Activated naive CD4-positive, alpha-beta T cell treated with anti-CD3 and anti-CD28 coated beads for 36 hours (primary cell): ENCODE results near the gene GPR107. TPM values are rescaled to one million over a fixed set of nuclear protein-coding genes. Genes with fewer than 3 reads are reported as not detected.
A peak's percentile ranks its signal among the peaks of the same experiment; 100 is the strongest.
"Not testable (repeated sequence)": the region's sequence is repeated elsewhere in the genome, so short reads cannot be mapped to it uniquely, and the experiment has no call there.

Experiments
- CTCF ChIA-PET: fragments of 350-600 bp; sonication (Branson Sonifier 250); formaldehyde crosslinking; loops from one replicate; lab custom pipeline; 2021; ENCODE audit warnings: antibody characterized with exemption; lab: Charles Lee
- DNase-seq: peaks from one replicate; pipeline ENCODE4 v3.0.0-alpha.2; 2020
- H3K27ac Mint-ChIP-seq: one replicate; pipeline ENCODE4 v1.8.0; 2021; ENCODE audit warnings: mild to moderate bottlenecking, mixed read lengths
- H3K27me3 Mint-ChIP-seq: one replicate; pipeline ENCODE4 v1.8.0; 2021; ENCODE audit warnings: low read depth, mixed read lengths
- H3K36me3 Mint-ChIP-seq: one replicate; pipeline ENCODE4 v1.8.0; 2021; ENCODE audit warnings: low read depth, mixed read lengths
- H3K4me1 Mint-ChIP-seq: one replicate; pipeline ENCODE4 v1.8.0; 2021; ENCODE audit warnings: low read depth, mixed read lengths
- H3K4me3 Mint-ChIP-seq: one replicate; pipeline ENCODE4 v1.8.0; 2021; ENCODE audit warnings: mild to moderate bottlenecking, moderate library complexity, mixed read lengths
- H3K9me3 Mint-ChIP-seq: one replicate; pipeline ENCODE4 v1.8.0; 2021; ENCODE audit warnings: mixed read lengths
- intact Hi-C: fragments of 100-400 bp; cut with micrococcal nuclease; formaldehyde crosslinking; loops from one replicate; pipeline ENCODE4 v1.15.1; 2023
- total RNA-seq, 2 experiments: library from RNA; stranded (reverse); gene quantifications; one replicate each; pipeline ENCODE4 v1.2.3, GENCODE V29; 2021

The GPR107 gene
- total RNA-seq, 2 experiments from 2014 or later, result 19.0 to 20.0 TPM

DNA sequence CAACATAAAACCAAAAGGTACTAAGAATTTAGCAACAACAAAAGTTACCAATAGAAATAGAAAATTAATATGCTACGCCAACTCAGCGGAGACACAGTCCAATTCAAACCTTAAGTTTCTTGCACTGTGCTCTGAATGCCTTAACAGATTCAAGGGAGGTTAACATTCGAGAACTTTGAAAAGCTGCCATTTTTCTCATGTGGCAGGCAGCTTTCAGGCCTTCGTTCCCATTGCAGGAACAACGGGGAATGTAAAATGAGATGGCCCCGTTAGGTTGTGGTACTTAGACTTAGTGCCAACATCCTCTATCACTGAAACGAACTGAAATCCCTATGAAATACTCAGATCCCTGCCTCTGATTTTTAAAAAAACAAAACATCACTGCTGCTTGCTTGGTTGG is 33.1 kb upstream of the GPR107 start:
- Mint-ChIP-seq H3K36me3 (peaks cover 20% of the 10 kb centered on the region), H3K4me1 (peaks cover 84% of the 10 kb centered on the region), H3K9me3 (peaks cover 4% of the 10 kb centered on the region), H3K4me3 (no peak overlapping the region), H3K27ac (peak overlapping the region; percentile 96), H3K27me3 (no peaks in the 10 kb centered on the region)
- intact Hi-C loops, result loop anchor here (1.0 to 2.0 kb wide), 3 partner anchors 9 to 28 kb away; no protein-coding TSS in a partner anchor
- CTCF ChIA-PET, result interaction anchor here (0.6 kb wide), 1 partner anchor 19 kb away, joined by 4 read pairs; no protein-coding TSS in a partner anchor
- DNase-seq, result no peak

GRCh38 chr9:130021123-130021522 is 32.6 kb upstream of the GPR107 start:
- no peak for DNase-seq
- Mint-ChIP-seq H3K27me3 (no peaks in the 10 kb centered on the region), H3K27ac (peak overlapping the region; percentile 96), H3K36me3 (peaks cover 18% of the 10 kb centered on the region), H3K9me3 (peaks cover 4% of the 10 kb centered on the region), H3K4me1 (peaks cover 89% of the 10 kb centered on the region), H3K4me3 (no peak overlapping the region)
- CTCF ChIA-PET, result interaction anchor here (0.6 kb wide), 1 partner anchor 19 kb away, joined by 4 read pairs; no protein-coding TSS in a partner anchor
- intact Hi-C loops, result loop anchor here (2.0 kb wide), 1 partner anchor 14 kb away; no protein-coding TSS in a partner anchor

DNA sequence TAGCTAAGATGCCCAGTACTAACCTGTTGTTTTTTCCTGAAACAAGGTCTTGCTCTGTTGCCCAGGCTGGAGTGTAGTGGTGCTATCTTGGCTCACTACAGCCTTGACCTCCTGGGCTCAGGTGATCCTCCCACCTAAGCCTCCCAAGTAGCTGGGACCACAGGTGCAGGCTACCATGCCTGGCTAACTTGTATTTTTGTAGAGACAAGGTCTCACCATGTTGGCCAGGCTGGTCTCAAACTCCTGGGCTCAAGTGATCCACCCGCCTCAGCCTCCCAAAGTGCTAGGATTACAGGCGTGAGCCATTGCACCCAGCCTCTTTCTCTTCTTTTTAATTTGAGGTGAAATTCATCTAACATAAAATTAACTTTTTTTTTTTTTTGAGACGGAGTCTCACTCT is 31.9 kb upstream of the GPR107 start:
- CTCF ChIA-PET, result interaction anchor here (0.8 kb wide), 1 partner anchor 18 kb away, joined by 3 read pairs; no protein-coding TSS in a partner anchor
- Mint-ChIP-seq H3K27ac (peak overlapping the region; percentile 96), H3K4me1 (peaks cover 89% of the 10 kb centered on the region), H3K36me3 (peaks cover 11% of the 10 kb centered on the region)
- H3K4me3 Mint-ChIP-seq, H3K9me3 Mint-ChIP-seq, H3K27me3 Mint-ChIP-seq, DNase-seq: not testable (repeated sequence)
- intact Hi-C loops, result loop anchor here (2.0 kb wide), 1 partner anchor 13 kb away; no protein-coding TSS in a partner anchor

- CTCF ChIA-PET, result interaction anchor here (0.7 to 1.4 kb wide), 4 partner anchors 12 to 30 kb away, joined by 3 to 5 read pairs (median 4); no protein-coding TSS in a partner anchor
- no peak for DNase-seq
- H3K4me3 Mint-ChIP-seq, result no peak overlapping the region
- no peaks in the 10 kb centered on the region for H3K27me3 Mint-ChIP-seq
- peaks cover 12% of the 10 kb centered on the region for H3K36me3 Mint-ChIP-seq
- H3K9me3 Mint-ChIP-seq, result no peaks in the 10 kb centered on the region
- peak overlapping the region; percentile 79 for H3K27ac Mint-ChIP-seq
- intact Hi-C loops, result loop anchor here (1.0 kb wide), 1 partner anchor 27 kb away; no protein-coding TSS in a partner anchor
- H3K4me1 Mint-ChIP-seq, result peaks cover 89% of the 10 kb centered on the region
Observed at GRCh38 chr9:130022566-130023143, 31.1 kb upstream of the GPR107 start.

GRCh38 chr9:130023144-130023787 is 30.4 kb upstream of the GPR107 start:
- peak overlapping the region; percentile 79 for H3K27ac Mint-ChIP-seq
- H3K9me3 Mint-ChIP-seq, result no peaks in the 10 kb centered on the region
- H3K27me3 Mint-ChIP-seq, result no peaks in the 10 kb centered on the region
- intact Hi-C loops, result loop anchor here (1.0 kb wide), 1 partner anchor 28 kb away; no protein-coding TSS in a partner anchor
- CTCF ChIA-PET, result interaction anchor here (0.7 to 1.4 kb wide), 4 partner anchors 12 to 66 kb away, joined by 3 to 5 read pairs (median 4); no protein-coding TSS in a partner anchor
- peaks cover 92% of the 10 kb centered on the region for H3K4me1 Mint-ChIP-seq
- peak overlapping the region; percentile 7 for H3K4me3 Mint-ChIP-seq
- peaks cover 17% of the 10 kb centered on the region for H3K36me3 Mint-ChIP-seq
- peak; percentile 45 for DNase-seq

GRCh38 chr9:130023994-130024596 is 29.6 kb upstream of the GPR107 start:
- H3K9me3 Mint-ChIP-seq, result no peaks in the 10 kb centered on the region
- DNase-seq, result no peak
- no peak overlapping the region for H3K4me3 Mint-ChIP-seq
- H3K27ac Mint-ChIP-seq, result peak overlapping the region; percentile 79
- H3K27me3 Mint-ChIP-seq, result no peaks in the 10 kb centered on the region
- peaks cover 17% of the 10 kb centered on the region for H3K36me3 Mint-ChIP-seq
- intact Hi-C loops, result loop anchor here (1.0 kb wide), 1 partner anchor 29 kb away; no protein-coding TSS in a partner anchor
- CTCF ChIA-PET, result interaction anchor here (1.0 to 1.4 kb wide), 3 partner anchors 11 to 67 kb away, joined by 3 to 4 read pairs (median 4); no protein-coding TSS in a partner anchor
- H3K4me1 Mint-ChIP-seq, result peaks cover 96% of the 10 kb centered on the region

GRCh38 chr9:130024597-130024994 is 29.1 kb upstream of the GPR107 start:
- Mint-ChIP-seq H3K27ac (peak overlapping the region; percentile 79), H3K4me1 (peaks cover 96% of the 10 kb centered on the region), H3K36me3 (peaks cover 14% of the 10 kb centered on the region), H3K4me3 (no peak overlapping the region), H3K27me3 (no peaks in the 10 kb centered on the region), H3K9me3 (no peaks in the 10 kb centered on the region)
- CTCF ChIA-PET, result no interaction called here
- no peak for DNase-seq
- intact Hi-C loops, result no loop called here

DNA sequence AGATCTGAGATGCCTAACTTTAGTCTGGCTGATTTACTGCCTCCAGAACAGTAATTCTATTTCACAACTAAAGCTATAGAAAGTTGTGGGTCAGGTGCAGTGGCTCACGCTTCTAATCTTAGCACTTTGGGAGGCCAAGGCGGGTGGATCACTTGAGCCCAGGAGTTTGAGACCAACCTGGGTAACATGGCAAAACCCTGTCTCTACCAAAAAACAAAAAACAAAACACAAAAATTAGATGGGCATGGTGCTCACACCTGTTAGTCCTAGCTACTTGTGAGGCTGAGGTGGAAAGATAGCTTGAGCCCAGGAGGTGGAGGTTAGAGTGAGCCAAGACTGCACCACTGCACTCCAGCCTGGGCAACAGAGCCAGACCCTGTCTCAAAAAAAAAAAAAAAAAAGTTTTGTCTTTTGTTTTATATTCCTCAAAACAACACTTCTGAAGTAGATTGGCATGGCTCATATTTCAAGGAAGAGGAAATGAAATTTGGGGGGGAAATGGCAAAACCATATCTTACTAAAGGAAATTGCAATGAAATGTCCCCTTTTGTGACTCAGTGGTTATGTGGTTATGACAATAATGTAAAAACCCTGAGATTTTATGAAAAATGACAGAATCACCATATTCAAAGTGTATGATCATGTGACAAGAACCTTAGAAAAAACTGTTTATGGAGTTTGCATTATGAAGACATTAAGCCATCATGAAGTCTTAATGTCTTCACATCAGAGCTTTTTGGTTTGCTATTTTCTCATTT is 26.9 kb upstream of the GPR107 start:
- H3K36me3 Mint-ChIP-seq, result peaks cover 10% of the 10 kb centered on the region
- H3K27ac Mint-ChIP-seq, result peak overlapping the region; percentile 85
- H3K4me1 Mint-ChIP-seq, result peaks cover 96% of the 10 kb centered on the region
- no peak overlapping the region for H3K4me3 Mint-ChIP-seq
- CTCF ChIA-PET, result interaction anchor here (0.5 to 1.7 kb wide), 5 partner anchors 10 to 34 kb away, joined by 3 to 6 read pairs (median 4); no protein-coding TSS in a partner anchor
- H3K27me3 Mint-ChIP-seq, result no peaks in the 10 kb centered on the region
- intact Hi-C loops, result no loop called here
- DNase-seq, result no peak
- no peaks in the 10 kb centered on the region for H3K9me3 Mint-ChIP-seq

DNA sequence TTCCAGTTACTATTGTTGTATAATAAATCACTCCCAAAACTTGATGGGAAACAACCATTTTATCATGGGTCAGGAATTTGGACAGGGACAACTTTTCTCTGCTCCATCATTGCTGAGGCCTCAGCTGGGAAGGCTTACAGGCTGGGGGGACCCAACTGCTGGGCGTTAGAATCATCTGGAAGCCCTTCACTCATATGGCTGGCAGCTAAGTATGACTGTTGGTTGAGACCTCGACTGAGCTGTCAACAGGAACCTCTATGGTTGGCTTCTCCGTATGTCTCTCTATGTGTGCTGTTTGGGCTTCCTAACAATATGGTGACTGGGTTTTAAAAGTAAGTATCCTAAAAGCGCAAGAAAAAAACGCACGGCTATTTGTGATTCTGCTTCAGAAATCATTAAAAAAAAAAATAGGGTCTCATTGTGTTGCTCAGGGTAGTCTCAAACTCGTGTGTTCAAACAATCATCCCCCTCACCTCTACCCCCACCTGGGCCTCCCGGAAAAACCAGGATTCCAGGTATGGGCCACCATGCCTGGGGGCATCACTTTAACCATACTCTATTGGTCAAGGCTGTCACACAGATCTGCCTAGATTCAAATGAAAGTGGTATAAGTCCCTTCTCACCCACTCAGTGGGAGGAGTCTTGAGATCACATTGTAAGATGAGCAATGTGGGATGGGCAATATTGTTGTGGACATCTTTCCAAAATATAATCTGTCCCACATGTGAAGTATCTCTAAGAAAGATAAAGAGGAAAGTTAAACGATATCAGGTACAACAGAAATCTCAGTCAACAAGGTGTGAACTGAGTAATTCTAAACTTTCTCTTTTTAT is 26.0 kb upstream of the GPR107 start:
- Mint-ChIP-seq H3K27ac (peak overlapping the region; percentile 85), H3K27me3 (no peaks in the 10 kb centered on the region), H3K4me1 (peaks cover 98% of the 10 kb centered on the region), H3K36me3 (peaks cover 10% of the 10 kb centered on the region), H3K9me3 (no peaks in the 10 kb centered on the region), H3K4me3 (peak overlapping the region; percentile 1)
- intact Hi-C loops, result loop anchor here (2.0 kb wide), 1 partner anchor 65 kb away; no protein-coding TSS in a partner anchor
- CTCF ChIA-PET, result interaction anchor here (1.0 to 1.7 kb wide), 5 partner anchors 11 to 35 kb away, joined by 3 to 6 read pairs (median 4); no protein-coding TSS in a partner anchor
- no peak for DNase-seq

DNA sequence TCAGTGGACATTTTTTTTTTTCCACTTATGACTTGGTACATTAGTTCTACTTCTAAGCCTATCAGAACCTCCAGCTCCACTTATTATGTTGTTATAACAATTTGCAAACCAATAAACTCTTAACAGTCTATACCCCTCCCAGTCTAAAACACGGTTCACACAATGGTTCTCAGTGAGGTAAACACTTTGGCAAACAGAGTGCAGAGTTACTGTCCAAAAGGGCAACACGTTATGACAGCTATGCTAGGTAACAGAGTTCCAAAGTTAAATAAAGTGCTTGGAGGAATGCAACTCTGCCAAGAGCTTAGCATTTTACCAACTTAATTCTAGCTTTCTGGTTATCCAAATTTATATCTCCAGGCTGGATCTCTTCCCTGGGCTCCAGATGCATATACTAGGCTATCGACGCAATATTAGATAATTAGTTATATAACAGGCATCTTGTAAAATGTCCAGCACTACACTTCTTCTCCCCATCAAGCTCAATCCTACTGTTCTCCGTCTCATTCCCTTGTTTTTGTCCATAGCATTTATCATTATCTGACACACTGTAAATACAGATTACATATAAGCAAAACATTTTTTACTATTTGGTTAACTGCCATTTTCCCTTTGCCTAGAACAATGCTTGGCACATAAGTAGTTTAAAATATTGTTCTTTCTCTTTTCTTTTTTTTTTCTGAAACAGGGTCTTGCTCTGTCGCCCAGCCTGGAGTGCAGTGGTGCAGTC is 25.0 kb upstream of the GPR107 start:
- peak overlapping the region; percentile 85 for H3K27ac Mint-ChIP-seq
- H3K4me1 Mint-ChIP-seq, result peaks cover 96% of the 10 kb centered on the region
- intact Hi-C loops, result loop anchor here (1.0 to 2.0 kb wide), 6 partner anchors 8 to 140 kb away; no protein-coding TSS in a partner anchor
- no peak for DNase-seq
- no peaks in the 10 kb centered on the region for H3K9me3 Mint-ChIP-seq
- H3K36me3 Mint-ChIP-seq, result peaks cover 10% of the 10 kb centered on the region
- H3K4me3 Mint-ChIP-seq, result peak overlapping the region; percentile 45
- CTCF ChIA-PET, result interaction anchor here (0.8 to 1.3 kb wide), 4 partner anchors 11 to 142 kb away, joined by 3 to 4 read pairs (median 3); no protein-coding TSS in a partner anchor
- H3K27me3 Mint-ChIP-seq, result no peaks in the 10 kb centered on the region
